Skin of body (tissue), 2 donors: Measurements from ENCODE around the gene IRX3. TPM values are rescaled to one million over a fixed set of nuclear protein-coding genes. Genes with fewer than 3 reads are reported as not detected.

ENCODE experiments used
- DNase-seq: peaks from one replicate; lab custom pipeline; 2025; lab: John Stamatoyannopoulos, UW
- total RNA-seq: library from RNA; depleted of rRNA; stranded (reverse); fragments of >200 nt; gene quantifications from one replicate; pipeline ENCODE4 v1.2.3, GENCODE V29; 2014

IRX3 gene
- total RNA-seq, 1 donor from 2014 or later, result 13.1 TPM

DNA sequence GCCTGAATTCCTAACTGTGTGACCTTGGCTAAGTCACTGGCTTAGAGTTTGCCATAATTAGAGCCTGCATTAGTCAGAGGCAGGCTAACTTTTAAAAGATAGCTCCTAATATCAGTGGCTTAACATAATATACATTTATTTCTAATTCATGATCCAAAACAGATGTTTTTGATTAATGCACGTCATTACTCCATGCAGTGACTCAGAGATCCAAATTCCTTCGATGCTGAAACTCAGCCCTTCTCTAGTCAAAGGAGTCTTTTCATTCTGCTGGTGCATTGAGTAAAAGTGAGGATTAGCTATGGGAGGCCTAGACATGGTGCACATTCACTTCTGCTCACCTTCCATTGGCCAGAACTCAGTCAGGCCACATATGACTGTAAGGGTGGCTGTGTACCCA is 49.8 kb downstream of the IRX3 start:
- no peak for DNase-seq

DNA sequence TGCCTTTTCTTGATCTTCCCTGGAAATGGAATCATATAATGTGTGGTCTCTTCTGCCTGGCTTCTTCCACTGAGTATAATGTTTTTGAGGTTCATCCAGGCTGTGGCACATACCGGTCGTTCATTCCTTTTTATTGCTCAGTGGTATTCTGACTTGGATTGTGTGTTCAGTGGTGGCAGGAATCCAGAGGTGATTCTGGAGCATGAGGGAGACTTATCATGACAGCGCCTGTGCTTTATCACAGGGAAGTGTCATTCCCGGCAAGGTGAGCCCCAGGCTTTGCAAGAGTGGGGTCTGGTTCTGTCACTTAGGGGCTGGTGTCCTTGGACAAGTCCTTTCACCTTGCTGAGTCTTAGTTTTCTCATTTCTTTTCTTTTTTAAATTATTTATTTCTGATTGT is 53.0 kb downstream of the IRX3 start:
- DNase-seq, result no peak
